ENCODE results near the gene CAT.

Gene CAT

GRCh38 chr11:34521265-34521664 lies 82.5 kb downstream of the CAT start:
- DNase-seq, result no peak
